Raji (cell line): Measurements from ENCODE around the gene CDH2.

Source experiments
- POLR2A ChIP-seq: IDR thresholded peaks from 2 replicates; pipeline ENCODE4 v1.6.1; 2011; ENCODE audit warnings: low read depth, low read length, control low read depth; ENCODE audit not compliant: insufficient read depth

Gene CDH2

GRCh38 chr18:27922780-27923179 is 254.2 kb downstream of the CDH2 start:
- TF ChIP-seq POLR2A, result no peak

DNA sequence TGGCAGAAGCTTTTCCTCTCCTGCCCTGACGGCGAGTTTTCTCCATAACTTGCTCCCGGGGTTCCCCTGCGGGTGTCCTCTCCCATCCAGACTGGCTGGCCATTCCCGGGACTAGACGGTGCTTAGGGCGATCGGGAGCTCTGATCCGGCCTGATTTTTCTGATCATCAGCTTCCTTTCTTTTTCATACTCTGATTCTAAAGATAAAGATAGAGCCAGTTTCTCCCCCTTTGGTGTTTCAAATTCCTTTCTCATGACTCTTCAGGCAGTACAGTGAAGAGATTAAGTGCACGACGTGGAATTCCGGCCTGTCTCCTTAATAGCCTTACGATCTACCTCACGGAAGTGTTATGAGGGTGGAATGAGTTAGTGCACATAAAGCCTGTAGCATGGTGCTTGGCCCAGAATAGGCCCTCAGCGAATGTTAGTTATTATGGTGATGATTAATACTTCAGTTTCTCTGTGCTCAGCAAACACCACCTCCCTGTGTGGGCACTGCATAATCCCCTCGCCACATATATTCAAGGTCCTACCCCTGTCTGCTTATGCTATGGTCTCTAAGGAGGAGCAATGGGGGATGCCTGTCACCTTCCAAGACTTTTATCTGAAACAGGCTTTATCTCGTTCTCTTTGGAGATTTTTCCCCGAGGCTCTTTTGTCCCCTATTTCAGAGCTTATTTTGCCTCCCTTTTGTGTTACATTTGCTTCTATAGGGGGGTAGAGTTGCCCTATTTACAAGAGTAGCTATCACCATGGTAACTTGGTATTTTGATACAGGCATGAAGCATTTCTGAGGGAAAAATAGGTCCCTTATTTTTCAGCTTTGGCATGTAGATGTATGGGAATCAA is 254.8 kb downstream of the CDH2 start:
- TF ChIP-seq POLR2A, result no peak

GRCh38 chr18:27921392-27921791 is 255.5 kb downstream of the CDH2 start:
- TF ChIP-seq POLR2A, result no peak

GRCh38 chr18:27920836-27921235 is 256.1 kb downstream of the CDH2 start:
- TF ChIP-seq POLR2A, result no peak

GRCh38 chr18:27903906-27904305 is 273.0 kb downstream of the CDH2 start:
- TF ChIP-seq POLR2A, result no peak

DNA sequence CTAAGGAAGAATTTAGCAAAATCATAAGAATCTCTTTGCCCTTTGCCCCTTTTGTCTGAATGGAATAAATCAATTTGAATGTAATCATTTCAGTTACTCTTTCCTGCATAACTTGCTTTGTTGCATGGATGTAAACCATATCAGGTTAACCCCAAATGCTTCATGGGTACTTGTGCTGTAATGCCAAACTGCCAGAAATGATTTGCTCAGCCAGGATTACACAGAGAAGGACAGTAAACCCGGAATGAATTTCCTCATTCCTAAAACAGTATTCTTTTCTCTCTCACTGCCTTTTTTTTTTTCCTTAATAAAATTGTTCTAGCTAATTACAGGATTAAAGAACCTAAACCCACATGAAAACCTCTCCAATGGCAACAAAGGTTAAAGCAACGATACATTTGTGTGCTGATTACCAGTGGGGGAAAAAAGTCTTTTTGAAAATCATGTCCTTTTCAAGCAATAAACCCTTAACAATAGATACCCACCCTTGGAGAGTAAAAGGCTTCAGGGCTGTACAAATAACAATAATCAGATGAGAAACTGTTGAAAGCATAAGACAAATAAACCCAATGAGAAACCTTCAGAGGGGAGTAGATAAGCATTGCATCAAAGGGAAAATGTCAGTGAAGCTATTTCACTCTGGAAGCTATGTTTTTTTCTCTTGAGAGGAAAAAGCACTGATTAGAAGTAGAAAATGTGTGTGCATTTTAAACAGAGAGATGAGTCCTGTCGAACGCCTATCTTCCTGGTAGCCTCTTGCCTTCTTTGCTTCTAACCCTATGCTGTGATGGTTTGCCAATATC is 275.3 kb downstream of the CDH2 start:
- no peak for TF ChIP-seq POLR2A
